GM20000 (cell line): ENCODE data around the gene LIN28A.

ENCODE experiments used
- DNase-seq: peaks from one replicate; pipeline ENCODE4 v3.0.0; 2012; ENCODE audit warnings: low spot score
- TF ChIP-seq, protein P1 (sequence below): IDR thresholded peaks from 2 replicates; pipeline ENCODE4 v1.5.1; 2012; ENCODE audit warnings: mild to moderate bottlenecking, control low read depth; ENCODE audit errors: extremely low read depth, missing control alignments

Gene LIN28A

GRCh38 chr1:26404641-26405040, 6.0 kb upstream of the LIN28A start:
- no peak for DNase-seq
- TF ChIP-seq, protein P1, sequence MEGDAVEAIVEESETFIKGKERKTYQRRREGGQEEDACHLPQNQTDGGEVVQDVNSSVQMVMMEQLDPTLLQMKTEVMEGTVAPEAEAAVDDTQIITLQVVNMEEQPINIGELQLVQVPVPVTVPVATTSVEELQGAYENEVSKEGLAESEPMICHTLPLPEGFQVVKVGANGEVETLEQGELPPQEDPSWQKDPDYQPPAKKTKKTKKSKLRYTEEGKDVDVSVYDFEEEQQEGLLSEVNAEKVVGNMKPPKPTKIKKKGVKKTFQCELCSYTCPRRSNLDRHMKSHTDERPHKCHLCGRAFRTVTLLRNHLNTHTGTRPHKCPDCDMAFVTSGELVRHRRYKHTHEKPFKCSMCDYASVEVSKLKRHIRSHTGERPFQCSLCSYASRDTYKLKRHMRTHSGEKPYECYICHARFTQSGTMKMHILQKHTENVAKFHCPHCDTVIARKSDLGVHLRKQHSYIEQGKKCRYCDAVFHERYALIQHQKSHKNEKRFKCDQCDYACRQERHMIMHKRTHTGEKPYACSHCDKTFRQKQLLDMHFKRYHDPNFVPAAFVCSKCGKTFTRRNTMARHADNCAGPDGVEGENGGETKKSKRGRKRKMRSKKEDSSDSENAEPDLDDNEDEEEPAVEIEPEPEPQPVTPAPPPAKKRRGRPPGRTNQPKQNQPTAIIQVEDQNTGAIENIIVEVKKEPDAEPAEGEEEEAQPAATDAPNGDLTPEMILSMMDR = no peak

DNA sequence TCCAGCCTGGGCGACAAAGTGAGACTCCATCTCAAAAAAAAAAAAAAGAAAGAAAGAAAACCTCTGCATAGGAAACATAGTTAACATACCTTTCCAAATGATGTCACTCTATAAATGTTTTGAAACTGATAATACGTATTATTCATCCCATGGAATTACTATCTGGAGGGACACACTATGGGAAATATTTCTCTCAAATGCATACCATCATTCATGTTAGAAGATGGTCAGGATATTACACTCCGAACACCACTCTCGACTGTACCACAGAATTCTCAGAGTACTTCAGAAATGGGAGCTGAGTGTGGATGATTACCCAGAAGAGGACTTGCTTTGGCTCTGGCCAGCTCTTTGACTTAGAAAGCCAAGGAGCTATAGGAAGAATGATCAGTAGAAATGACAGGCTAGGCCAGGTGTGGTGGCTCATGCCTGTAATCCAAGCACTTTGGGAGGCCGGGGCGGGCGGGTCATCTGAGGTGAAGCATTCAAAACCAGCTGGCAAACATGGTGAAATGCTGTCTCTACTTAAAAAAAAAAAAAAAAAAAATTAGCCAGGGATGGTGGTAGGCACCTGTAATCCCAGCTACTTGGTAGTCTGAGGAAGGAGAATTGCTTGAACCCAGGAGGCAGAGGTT, 5.2 kb upstream of the LIN28A start:
- no peak for DNase-seq
- TF ChIP-seq, protein P1 = no peak

- TF ChIP-seq, protein P1 = no peak
- DNase-seq = peak; percentile 81
These were observed 2.0 kb upstream of the LIN28A start for GRCh38 chr1:26408604-26409003.

GRCh38 chr1:26409191-26409807, 1.3 kb upstream of the LIN28A start:
- TF ChIP-seq, protein P1 = no peak
- no peak for DNase-seq

- TF ChIP-seq, protein P1 = no peak
These were observed 1.0 kb downstream of the LIN28A start for GRCh38 chr1:26411624-26412074.

GRCh38 chr1:26412180-26412840, 1.7 kb downstream of the LIN28A start:
- no peak for DNase-seq
- TF ChIP-seq, protein P1 = no peak

More at GRCh38 chr1:26411624-26412074, 1.0 kb downstream of the LIN28A start:
- DNase-seq = no peak

- TF ChIP-seq, protein P1 = no peak
- no peak for DNase-seq
These were observed 2.4 kb downstream of the LIN28A start for GRCh38 chr1:26413031-26413430.
